ENCODE measurements around the gene LRPAP1.

LRPAP1 gene

DNA sequence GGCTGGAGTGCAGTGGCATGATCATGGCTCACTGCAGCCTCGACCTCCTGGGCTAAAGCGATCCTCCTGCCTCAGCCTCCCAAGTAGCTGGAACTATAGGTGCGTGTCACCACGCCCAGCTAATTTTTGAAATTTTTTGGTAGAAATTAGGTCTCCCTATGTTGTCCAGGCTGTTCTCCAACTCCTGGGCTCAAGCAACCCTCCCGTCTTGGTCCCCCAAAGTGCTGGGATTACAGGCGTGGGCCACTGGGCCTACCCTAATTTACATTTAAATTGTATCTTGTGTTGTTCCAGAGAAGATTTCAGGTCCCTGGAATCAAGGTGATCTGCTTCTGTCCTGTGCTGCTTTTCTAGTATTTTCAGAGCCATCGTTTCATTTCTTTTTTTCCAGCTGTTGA lies 1.2 kb upstream of the LRPAP1 start:
- in situ Hi-C loops (cut with HindIII; ENCODE audit: low sequenced_read_pairs), result no loop called here
- TF ChIP-seq, protein P1, sequence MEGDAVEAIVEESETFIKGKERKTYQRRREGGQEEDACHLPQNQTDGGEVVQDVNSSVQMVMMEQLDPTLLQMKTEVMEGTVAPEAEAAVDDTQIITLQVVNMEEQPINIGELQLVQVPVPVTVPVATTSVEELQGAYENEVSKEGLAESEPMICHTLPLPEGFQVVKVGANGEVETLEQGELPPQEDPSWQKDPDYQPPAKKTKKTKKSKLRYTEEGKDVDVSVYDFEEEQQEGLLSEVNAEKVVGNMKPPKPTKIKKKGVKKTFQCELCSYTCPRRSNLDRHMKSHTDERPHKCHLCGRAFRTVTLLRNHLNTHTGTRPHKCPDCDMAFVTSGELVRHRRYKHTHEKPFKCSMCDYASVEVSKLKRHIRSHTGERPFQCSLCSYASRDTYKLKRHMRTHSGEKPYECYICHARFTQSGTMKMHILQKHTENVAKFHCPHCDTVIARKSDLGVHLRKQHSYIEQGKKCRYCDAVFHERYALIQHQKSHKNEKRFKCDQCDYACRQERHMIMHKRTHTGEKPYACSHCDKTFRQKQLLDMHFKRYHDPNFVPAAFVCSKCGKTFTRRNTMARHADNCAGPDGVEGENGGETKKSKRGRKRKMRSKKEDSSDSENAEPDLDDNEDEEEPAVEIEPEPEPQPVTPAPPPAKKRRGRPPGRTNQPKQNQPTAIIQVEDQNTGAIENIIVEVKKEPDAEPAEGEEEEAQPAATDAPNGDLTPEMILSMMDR (IDR thresholded peaks at IDR 0.05; ENCODE audit: low read depth, low read length, missing control alignments), result no peak

DNA sequence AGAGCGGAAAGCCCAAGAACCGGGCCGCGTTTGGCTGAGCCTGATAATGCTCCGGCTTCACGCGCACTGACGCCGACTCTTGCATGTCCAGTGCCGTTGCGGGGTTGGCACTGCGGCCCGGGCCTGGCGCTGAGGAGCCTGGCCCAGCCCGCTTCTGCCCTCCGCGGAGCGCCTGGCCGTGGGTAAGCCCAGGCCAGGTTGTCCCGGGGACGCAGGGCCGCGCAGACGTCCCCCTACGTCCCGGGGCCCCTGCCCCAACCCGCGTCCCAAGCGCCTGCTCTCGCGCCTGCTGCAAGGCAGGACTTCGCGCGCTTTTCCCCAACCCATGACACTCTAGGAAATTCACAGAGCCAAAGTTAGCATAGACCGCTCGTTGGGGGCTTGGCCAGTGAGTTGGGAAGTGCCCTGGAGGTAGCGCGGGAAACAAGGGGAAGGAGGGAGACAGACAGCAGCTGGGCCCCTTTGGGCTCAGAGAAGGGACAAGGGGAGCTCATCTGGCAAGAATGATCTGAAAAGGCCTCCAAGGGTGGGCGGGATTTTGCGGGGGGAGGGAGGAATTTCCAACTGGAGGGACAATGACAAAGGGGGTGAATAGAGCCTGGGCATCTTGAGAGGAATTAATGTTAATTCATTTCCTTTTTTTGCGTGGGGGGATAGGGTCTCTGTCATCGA lies 665 bp upstream of the LRPAP1 start:
- H3K4me3 ChIP-seq (ENCODE audit: low read depth, low read length), result peak overlapping the region; percentile 84
- in situ Hi-C loops (cut with HindIII; ENCODE audit: low sequenced_read_pairs), result no loop called here
- TF ChIP-seq, protein P1 (IDR thresholded peaks at IDR 0.05; ENCODE audit: low read depth, low read length, missing control alignments), result no peak
- DNase-seq (ENCODE audit: low read depth), result no peak

More for the DNA sequence above, 1.2 kb upstream of the LRPAP1 start:
- DNase-seq (ENCODE audit: low read depth), result no peak
- no peak overlapping the region for H3K4me3 ChIP-seq (ENCODE audit: low read depth, low read length)

DNA sequence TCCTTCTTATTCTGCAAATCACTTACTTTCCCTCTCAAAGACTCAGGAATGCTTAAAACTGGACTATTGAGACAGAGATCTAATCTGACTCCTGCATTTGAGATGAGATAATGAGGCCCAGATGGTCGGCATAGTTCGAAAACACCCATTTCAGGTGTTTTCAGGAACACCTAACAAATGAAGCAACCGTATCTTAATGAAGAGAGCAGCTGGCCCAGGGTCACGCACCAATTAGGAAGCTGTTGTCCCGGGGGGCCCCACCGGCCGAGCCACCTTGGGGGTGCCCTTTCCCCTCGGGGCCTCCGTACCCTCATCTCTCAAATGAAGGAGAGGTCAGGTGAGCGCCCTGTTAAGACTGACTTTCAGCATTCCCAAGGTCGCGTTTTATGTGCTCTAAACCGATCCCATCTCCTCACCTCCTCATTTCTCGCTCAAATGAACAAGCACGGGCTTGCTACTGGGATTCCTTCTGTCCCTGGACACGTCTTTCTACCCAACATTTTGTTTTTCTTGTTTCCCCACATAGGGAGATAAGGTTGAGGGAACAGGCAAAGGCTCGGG lies 824 bp downstream of the LRPAP1 start:
- TF ChIP-seq, protein P1 (IDR thresholded peaks at IDR 0.05; ENCODE audit: low read depth, low read length, missing control alignments), result no peak
- in situ Hi-C loops (cut with HindIII; ENCODE audit: low sequenced_read_pairs), result no loop called here
- no peak for DNase-seq (ENCODE audit: low read depth)
- H3K4me3 ChIP-seq (ENCODE audit: low read depth, low read length), result peak overlapping the region; percentile 84

DNA sequence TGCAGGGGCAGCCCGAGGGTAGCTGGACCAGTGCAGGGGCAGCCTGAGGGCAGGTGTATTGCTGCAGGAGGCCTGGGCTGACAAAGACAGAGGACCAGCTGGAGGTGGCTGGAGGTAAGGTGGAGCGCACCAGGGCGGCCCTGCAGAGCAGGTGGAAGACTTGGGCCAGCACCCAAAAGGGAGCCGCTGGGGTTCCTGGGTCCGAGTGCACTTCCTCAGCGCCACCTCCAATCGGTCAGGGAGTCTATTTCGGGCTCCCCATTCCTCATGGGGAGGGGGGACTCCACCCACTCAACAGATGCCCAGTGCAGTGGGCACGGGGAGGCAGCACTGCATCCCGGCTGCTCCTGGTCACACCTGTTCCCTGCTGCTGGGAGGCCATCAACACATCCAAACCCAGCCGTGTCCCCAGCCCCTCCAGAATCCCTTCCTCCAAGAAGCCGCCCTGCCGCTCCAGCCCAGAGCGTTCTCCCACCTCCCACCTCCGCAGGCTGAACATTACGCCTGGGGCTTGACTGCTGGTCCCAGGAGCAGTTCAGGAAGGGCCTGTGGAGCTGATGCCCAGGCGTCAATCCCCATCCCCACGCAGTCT lies 1.5 kb downstream of the LRPAP1 start:
- in situ Hi-C loops (cut with HindIII; ENCODE audit: low sequenced_read_pairs), result no loop called here
- DNase-seq (ENCODE audit: low read depth), result no peak
- H3K4me3 ChIP-seq (ENCODE audit: low read depth, low read length), result peak overlapping the region; percentile 84
- TF ChIP-seq, protein P1 (IDR thresholded peaks at IDR 0.05; ENCODE audit: low read depth, low read length, missing control alignments), result no peak

DNA sequence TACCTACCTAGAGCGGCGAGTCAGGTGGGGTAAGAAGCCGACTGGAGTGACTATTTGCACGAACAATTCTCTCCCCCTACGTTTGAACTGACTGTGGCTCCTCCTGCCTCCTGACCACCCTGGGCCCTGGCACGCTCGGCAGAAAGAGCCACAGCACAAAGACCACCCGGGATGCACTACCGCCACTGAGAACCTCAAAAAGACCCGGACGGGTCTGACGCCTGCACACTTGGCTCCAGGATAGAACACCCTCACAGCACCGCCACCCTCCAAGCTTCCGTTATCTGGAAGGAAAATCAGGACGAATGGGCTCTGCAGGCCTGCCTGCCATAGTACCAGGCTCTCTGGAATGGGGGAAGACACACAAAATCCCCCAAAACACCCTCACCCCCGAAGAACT lies 2.2 kb downstream of the LRPAP1 start:
- TF ChIP-seq, protein P1 (IDR thresholded peaks at IDR 0.05; ENCODE audit: low read depth, low read length, missing control alignments), result no peak
- no peak for DNase-seq (ENCODE audit: low read depth)
- in situ Hi-C loops (cut with HindIII; ENCODE audit: low sequenced_read_pairs), result no loop called here
- H3K4me3 ChIP-seq (ENCODE audit: low read depth, low read length), result no peak overlapping the region

GRCh38 chr4:3529363-3529762 lies 2.9 kb downstream of the LRPAP1 start:
- in situ Hi-C loops (cut with HindIII; ENCODE audit: low sequenced_read_pairs), result no loop called here
- no peak overlapping the region for H3K4me3 ChIP-seq (ENCODE audit: low read depth, low read length)
- DNase-seq (ENCODE audit: low read depth), result no peak
- TF ChIP-seq, protein P1 (IDR thresholded peaks at IDR 0.05; ENCODE audit: low read depth, low read length, missing control alignments), result no peak

Measured in astrocyte of the cerebellum (primary cell).